Karpas-422 (cell line): ENCODE measurements around the gene PRR13. TPM values are rescaled to one million over a fixed set of nuclear protein-coding genes. Genes with fewer than 3 reads are reported as not detected.
"Not testable (repeated sequence)": the region's sequence is repeated elsewhere in the genome, so short reads cannot be mapped to it uniquely, and the experiment has no call there.

Experiments
- DNase-seq: peaks from one replicate; pipeline ENCODE4 v3.0.0-alpha.2; 2015
- H2AFZ ChIP-seq: fragments of 200-600 bp; sonication (generic); 2 replicates; pipeline ENCODE4 v1.6.1; 2014; ENCODE audit warnings: antibody characterized with exemption, low read length, mixed read lengths
- H3K27ac ChIP-seq: fragments of 200-600 bp; sonication (generic); 2 replicates; pipeline ENCODE4 v1.5.1; 2014; ENCODE audit warnings: mild to moderate bottlenecking, low read length, moderate library complexity
- H3K27me3 ChIP-seq: fragments of 200-600 bp; sonication (generic); 2 replicates; pipeline ENCODE4 v1.6.1; 2014; ENCODE audit warnings: low read length, mixed read lengths
- H3K36me3 ChIP-seq: fragments of 200-600 bp; sonication (generic); 2 replicates; pipeline ENCODE4 v1.6.1; 2014; ENCODE audit warnings: low read length, mixed read lengths; ENCODE audit not compliant: insufficient read depth
- H3K4me1 ChIP-seq: fragments of 200-600 bp; sonication (generic); 2 replicates; pipeline ENCODE4 v1.6.1; 2014; ENCODE audit warnings: mild to moderate bottlenecking, low read length, mixed read lengths
- H3K4me2 ChIP-seq: fragments of 200-600 bp; sonication (generic); 2 replicates; pipeline ENCODE4 v1.6.1; 2014; ENCODE audit warnings: low read length, low read depth, mild to moderate bottlenecking; ENCODE audit not compliant: poor library complexity, severe bottlenecking
- H3K4me3 ChIP-seq: fragments of 200-600 bp; sonication (generic); 2 replicates; pipeline ENCODE4 v1.5.1; 2014; ENCODE audit warnings: mild to moderate bottlenecking, antibody characterized with exemption, low read length, mixed read lengths
- H3K79me2 ChIP-seq: fragments of 200-600 bp; sonication (generic); 2 replicates; pipeline ENCODE4 v1.6.1; 2014; ENCODE audit warnings: mild to moderate bottlenecking, low read length, mixed read lengths
- H3K9ac ChIP-seq: fragments of 200-600 bp; sonication (generic); 2 replicates; pipeline ENCODE4 v1.6.0; 2014; ENCODE audit warnings: low read length
- H3K9me2 ChIP-seq: fragments of 200-600 bp; sonication (generic), shearing (Covaris generic); replicated peaks from 2 replicates; pipeline ENCODE4 v1.6.0; 2014; ENCODE audit warnings: mild to moderate bottlenecking, low read length, moderate library complexity; ENCODE audit not compliant: insufficient read depth
- H3K9me3 ChIP-seq: fragments of 300-700, 200-600 bp; sonication (generic); 2 replicates; pipeline ENCODE4 v1.6.1; 2014; ENCODE audit warnings: low read length, mixed read lengths
- H4K20me1 ChIP-seq: fragments of 200-600 bp; sonication (generic); 2 replicates; pipeline ENCODE4 v1.6.1; 2014; ENCODE audit warnings: mild to moderate bottlenecking, antibody characterized with exemption, low read length, low read depth; ENCODE audit not compliant: insufficient read depth
- total RNA-seq: library from RNA; depleted of rRNA; stranded (reverse); fragments of >200 nt; shearing (Covaris generic); gene quantifications from 2 replicates; pipeline ENCODE4 v1.2.3, GENCODE V29; 2014; ENCODE audit warnings: low replicate concordance

The PRR13 gene
- total RNA-seq, 1 experiment from 2014 or later = 139 TPM

DNA sequence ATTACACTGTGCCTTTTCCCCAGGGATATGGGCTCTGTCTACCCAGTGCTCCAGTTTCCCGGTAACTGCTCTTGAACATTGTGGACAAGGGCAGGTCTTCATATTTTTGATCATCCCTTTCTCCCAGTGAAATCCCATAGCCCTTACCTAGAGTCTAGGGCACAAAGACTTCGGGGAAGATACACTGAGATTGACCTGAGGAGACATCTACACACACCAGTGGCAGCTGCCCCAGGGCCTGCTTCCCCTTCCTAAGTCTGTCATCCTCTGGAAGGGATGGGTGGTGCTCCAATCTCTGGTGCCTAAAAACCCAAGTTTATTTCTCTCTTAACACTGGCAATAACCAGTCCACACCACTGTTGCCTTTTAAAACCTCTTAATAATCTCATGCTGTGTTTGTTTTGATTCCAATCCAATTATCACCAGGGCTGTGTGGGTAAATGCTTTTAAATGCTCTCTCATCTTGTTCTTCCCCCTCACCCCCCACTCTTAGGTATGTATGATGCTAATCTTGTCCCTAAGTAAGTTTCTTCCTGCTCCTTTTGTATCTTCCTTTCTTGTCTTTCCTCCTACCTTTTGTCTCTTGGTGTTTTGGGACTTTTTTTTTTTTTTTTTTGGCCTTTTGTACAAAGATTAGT, 25.7 kb upstream of the PRR13 start:
- Histone ChIP-seq H3K36me3 (peaks cover 13% of the 10 kb centered on the region), H3K4me1 (peaks cover 20% of the 10 kb centered on the region)
- not testable (repeated sequence) for H3K9me3 ChIP-seq, H3K79me2 ChIP-seq, H3K4me3 ChIP-seq, H2AFZ ChIP-seq, H3K4me2 ChIP-seq, H3K9ac ChIP-seq, H3K27me3 ChIP-seq, H3K27ac ChIP-seq, H4K20me1 ChIP-seq, DNase-seq, H3K9me2 ChIP-seq

DNA sequence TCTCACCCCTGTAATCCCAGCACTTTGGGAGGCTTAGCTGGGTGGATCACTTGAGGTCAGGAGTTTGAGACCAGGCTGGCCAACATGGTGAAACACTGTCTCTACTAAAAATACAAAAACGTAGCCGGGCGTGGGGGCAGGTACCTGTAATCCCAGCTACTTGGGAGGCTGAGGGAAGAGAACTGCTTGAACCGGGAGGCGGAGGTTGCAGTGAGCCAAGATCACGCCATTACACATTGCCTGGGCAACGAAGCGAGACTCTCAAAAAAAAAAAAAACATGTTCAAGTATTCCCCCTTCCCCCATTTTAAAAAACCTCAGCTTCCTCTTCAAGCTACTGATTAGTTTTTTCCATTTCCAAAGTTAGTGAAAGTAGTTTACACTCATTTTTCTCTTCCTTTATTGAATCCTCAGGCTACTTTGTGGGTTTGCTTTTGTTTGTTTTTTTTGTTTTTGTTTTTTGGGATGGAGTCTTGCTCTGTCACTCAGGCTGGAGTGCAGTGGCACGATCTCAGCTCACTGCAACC, 24.2 kb upstream of the PRR13 start:
- not testable (repeated sequence) for H2AFZ ChIP-seq, H3K27ac ChIP-seq, H3K4me3 ChIP-seq, H3K9ac ChIP-seq, H3K9me2 ChIP-seq, H3K79me2 ChIP-seq, H3K4me2 ChIP-seq, H3K36me3 ChIP-seq, H3K9me3 ChIP-seq, H4K20me1 ChIP-seq, DNase-seq, H3K27me3 ChIP-seq
- peaks cover 23% of the 10 kb centered on the region for H3K4me1 ChIP-seq

DNA sequence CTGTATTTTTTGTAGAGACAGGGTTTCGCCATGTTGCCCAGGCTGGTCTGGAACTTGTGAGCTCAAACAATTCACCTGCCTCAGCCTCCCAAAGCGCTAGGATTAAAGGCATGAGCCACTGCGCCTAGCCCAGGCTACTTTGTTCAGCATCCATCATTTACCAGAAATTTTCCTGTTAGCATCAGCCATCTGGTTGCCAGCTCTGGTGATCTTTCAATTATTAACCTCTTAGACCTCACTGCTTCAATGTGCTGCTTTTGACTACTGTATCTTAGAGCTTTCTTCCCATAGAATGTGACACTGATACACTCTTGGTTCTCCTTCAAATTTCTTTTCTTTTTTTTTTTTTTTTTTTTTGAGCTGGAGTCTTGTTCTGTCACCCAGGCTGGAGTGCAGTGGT, 23.3 kb upstream of the PRR13 start:
- H3K9me3 ChIP-seq = no peaks in the 10 kb centered on the region
- no peak overlapping the region for H3K4me3 ChIP-seq
- H3K9ac ChIP-seq = no peak overlapping the region
- H3K27me3 ChIP-seq = no peaks in the 10 kb centered on the region
- H4K20me1 ChIP-seq = no peaks in the 10 kb centered on the region
- no peak for DNase-seq
- H2AFZ ChIP-seq = no peak overlapping the region
- H3K4me2 ChIP-seq = no peak overlapping the region
- H3K27ac ChIP-seq = no peak overlapping the region
- H3K79me2 ChIP-seq = no peaks in the 10 kb centered on the region
- no peaks in the 10 kb centered on the region for H3K9me2 ChIP-seq
- peaks cover 15% of the 10 kb centered on the region for H3K4me1 ChIP-seq
- peaks cover 9% of the 10 kb centered on the region for H3K36me3 ChIP-seq

DNA sequence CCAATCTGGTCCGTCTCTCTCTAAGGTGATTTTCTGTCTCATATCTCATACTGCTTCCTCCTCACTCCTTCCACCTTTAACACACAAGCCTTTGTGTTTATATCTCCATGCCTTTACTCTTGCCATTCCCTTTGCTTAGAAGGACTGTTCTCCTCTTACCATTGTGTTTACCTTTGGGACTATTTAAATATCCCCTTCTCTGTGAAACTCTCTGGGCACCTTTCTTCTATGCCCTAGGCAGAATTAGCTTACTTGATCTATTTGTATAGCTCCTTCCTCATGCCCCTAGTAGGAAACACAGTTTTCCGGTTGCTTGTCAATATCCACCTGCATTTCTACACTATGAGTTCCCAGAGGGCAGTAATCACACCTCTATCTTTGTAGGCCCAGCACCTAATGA, 21.8 kb upstream of the PRR13 start:
- Histone ChIP-seq H3K27ac (no peak overlapping the region), H3K9me2 (no peaks in the 10 kb centered on the region), H3K9ac (no peak overlapping the region), H3K27me3 (no peaks in the 10 kb centered on the region), H3K4me1 (peaks cover 4% of the 10 kb centered on the region), H4K20me1 (no peaks in the 10 kb centered on the region), H3K4me2 (no peak overlapping the region), H2AFZ (no peak overlapping the region), H3K9me3 (no peaks in the 10 kb centered on the region), H3K4me3 (no peak overlapping the region), H3K36me3 (no peaks in the 10 kb centered on the region), H3K79me2 (no peaks in the 10 kb centered on the region)
- DNase-seq = no peak

DNA sequence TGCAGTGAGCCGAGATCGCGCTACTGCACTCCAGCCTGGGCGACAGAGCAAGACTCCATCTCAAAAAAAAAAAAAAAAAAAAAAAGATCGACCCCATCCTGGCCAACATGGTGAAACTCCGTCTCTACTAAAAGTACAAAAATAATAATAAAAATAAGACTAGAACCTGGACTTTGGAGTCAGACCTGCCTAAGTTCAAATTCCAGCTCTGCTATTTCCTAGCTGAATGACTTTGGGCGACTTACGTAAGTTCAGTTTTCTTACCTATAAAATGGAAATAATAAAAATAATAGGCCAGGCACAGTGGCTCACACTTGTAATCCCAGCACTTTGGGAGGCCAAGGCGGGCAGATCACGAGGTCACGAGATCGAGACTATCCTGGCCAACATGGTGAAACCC, 19.3 kb upstream of the PRR13 start:
- H3K27ac ChIP-seq, H3K36me3 ChIP-seq, H3K9me3 ChIP-seq, H3K9ac ChIP-seq, H3K4me1 ChIP-seq, H3K79me2 ChIP-seq, H4K20me1 ChIP-seq, H3K4me3 ChIP-seq, H2AFZ ChIP-seq, H3K27me3 ChIP-seq, DNase-seq, H3K4me2 ChIP-seq, H3K9me2 ChIP-seq: not testable (repeated sequence)

DNA sequence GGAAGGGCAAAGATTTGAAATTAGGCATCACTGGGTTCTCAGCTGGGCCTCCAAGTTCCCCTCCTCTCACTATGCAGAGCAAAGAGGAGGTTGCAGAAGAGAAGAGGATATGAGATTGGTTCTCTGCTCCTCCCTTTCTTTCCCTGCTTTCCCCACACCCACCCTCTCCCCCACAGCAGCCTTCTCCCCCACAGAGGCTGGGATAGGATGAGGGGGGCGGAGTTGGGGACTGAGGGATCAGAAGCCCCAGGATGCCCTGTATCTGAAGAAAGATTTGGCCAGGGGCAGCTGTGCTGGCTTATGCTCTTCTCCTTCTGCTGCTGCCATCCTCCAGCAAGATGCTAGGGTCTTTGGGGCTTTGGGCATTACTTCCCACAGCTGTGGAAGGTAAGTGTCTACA, 17.9 kb upstream of the PRR13 start, which contains the start of gene AMHR2:
Gene AMHR2, plus strand, starts transcription at position 259 of the 400 bp plus-strand sequence. Its CDS starts 80 bp downstream, at position 339.
- Histone ChIP-seq H3K79me2 (no peaks in the 10 kb centered on the region), H3K9me3 (no peaks in the 10 kb centered on the region), H3K4me1 (peaks cover 4% of the 10 kb centered on the region), H3K27ac (no peak within 1 kb of the TSS), H3K36me3 (no peaks in the 10 kb centered on the region), H3K4me3 (no peak within 1 kb of the TSS), H4K20me1 (no peaks in the 10 kb centered on the region), H3K9me2 (no peaks in the 10 kb centered on the region), H3K9ac (no peak within 1 kb of the TSS), H3K27me3 (no peaks in the 10 kb centered on the region), H2AFZ (no peak within 1 kb of the TSS), H3K4me2 (no peak within 1 kb of the TSS)
- no peak for DNase-seq

DNA sequence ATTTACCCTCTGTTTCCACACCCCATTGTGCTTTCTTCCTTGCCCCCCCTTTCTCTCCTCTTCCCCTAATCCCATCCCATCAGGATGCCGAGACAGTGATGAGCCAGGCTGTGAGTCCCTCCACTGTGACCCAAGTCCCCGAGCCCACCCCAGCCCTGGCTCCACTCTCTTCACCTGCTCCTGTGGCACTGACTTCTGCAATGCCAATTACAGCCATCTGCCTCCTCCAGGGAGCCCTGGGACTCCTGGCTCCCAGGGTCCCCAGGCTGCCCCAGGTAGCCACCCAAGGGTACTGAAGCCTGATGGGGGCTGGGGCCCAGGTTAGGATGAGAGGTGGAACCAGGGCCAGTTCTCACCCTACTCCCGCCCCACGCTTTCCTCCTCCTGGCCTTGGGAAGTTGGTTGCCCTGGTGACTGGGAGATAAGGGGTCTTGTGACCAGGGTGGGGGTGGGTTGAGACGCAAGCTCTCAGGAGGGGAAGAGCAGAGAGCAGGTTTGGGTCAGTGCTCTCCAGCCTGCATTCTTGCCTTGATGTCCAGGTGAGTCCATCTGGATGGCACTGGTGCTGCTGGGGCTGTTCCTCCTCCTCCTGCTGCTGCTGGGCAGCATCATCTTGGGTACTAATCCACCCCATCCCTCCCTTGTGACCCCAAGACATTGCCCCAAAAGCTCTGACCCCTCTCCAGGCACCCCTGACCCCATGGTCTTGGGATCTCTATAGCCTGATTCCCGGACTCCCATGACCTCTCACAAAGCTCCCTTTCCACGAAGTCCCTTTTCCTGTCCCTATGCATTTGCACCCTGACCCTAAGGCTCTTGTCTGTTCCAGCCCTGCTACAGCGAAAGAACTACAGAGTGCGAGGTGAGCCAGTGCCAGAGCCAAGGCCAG, 16.7 kb upstream of the PRR13 start:
- H3K4me2 ChIP-seq = no peak overlapping the region
- H4K20me1 ChIP-seq = no peaks in the 10 kb centered on the region
- no peaks in the 10 kb centered on the region for H3K27me3 ChIP-seq
- H3K4me3 ChIP-seq = no peak overlapping the region
- no peaks in the 10 kb centered on the region for H3K79me2 ChIP-seq
- H3K27ac ChIP-seq = no peak overlapping the region
- H2AFZ ChIP-seq = no peak overlapping the region
- H3K9ac ChIP-seq = 0 out of 2 replicates have a peak overlapping the region, but pooled peaks have one; percentile 5
- H3K4me1 ChIP-seq = peaks cover 4% of the 10 kb centered on the region
- no peaks in the 10 kb centered on the region for H3K9me3 ChIP-seq
- no peaks in the 10 kb centered on the region for H3K36me3 ChIP-seq
- H3K9me2 ChIP-seq = no peaks in the 10 kb centered on the region
- DNase-seq = no peak

DNA sequence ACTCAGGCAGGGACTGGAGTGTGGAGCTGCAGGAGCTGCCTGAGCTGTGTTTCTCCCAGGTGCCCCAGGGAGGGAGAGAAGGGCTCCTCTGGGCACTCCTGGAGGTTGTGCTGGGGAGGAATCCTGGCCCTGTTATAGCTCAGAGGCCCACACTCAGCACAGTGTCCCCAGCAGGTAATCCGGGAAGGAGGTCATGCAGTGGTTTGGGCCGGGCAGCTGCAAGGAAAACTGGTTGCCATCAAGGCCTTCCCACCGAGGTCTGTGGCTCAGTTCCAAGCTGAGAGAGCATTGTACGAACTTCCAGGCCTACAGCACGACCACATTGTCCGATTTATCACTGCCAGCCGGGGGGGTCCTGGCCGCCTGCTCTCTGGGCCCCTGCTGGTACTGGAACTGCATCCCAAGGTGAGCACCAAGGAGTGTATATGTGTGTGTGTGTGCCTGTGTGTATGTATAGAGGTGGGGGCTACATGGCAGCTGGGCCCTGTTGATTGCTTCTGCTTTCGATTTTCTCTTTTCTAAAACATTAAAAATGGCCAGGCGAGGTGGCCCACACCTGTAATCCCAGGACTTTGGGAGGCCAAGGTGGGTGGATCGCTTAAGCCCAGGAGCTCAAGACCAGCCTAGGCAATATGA, 15.9 kb upstream of the PRR13 start:
- Histone ChIP-seq H3K36me3 (no peaks in the 10 kb centered on the region), H3K4me1 (peaks cover 4% of the 10 kb centered on the region), H3K27me3 (no peaks in the 10 kb centered on the region), H3K79me2 (no peaks in the 10 kb centered on the region), H3K4me2 (no peak overlapping the region), H4K20me1 (no peaks in the 10 kb centered on the region), H3K27ac (no peak overlapping the region), H3K4me3 (no peak overlapping the region), H3K9me3 (no peaks in the 10 kb centered on the region), H2AFZ (no peak overlapping the region), H3K9ac (0 out of 2 replicates have a peak overlapping the region, but pooled peaks have one; percentile 5), H3K9me2 (no peaks in the 10 kb centered on the region)
- DNase-seq = no peak
